Loucy (cell line): Measurements from ENCODE around the gene ST14.

ENCODE experiments used
- H2AFZ ChIP-seq: fragments of 200-600 bp; sonication (generic); 2 replicates; pipeline ENCODE4 v1.6.0; 2016; ENCODE audit warnings: antibody characterized with exemption, mild to moderate bottlenecking, low read length, moderate library complexity
- H3F3A ChIP-seq: fragments of 200-600 bp; 2 replicates; pipeline ENCODE4 v1.6.0; 2016; ENCODE audit warnings: antibody characterized with exemption, low read depth, mild to moderate bottlenecking
- H3K27me3 ChIP-seq: fragments of 200-600 bp; sonication (generic); 2 replicates; pipeline ENCODE4 v1.6.1; 2014; ENCODE audit warnings: low read length, mild to moderate bottlenecking; ENCODE audit not compliant: insufficient read depth, poor library complexity, severe bottlenecking
- H3K36me3 ChIP-seq: fragments of 200-600 bp; sonication (generic); 2 replicates; pipeline ENCODE4 v1.6.1; 2016; ENCODE audit warnings: low read length; ENCODE audit not compliant: insufficient read depth
- H3K4me1 ChIP-seq: fragments of 200-600 bp; sonication (generic); 2 replicates; pipeline ENCODE4 v1.5.1; 2014; ENCODE audit warnings: low read length, mild to moderate bottlenecking; ENCODE audit not compliant: insufficient read depth, poor library complexity, severe bottlenecking
- H3K4me2 ChIP-seq: fragments of 200-600 bp; sonication (generic); 2 replicates; pipeline ENCODE4 v1.6.0; 2014; ENCODE audit warnings: antibody characterized with exemption, low read length, low read depth, mild to moderate bottlenecking; ENCODE audit not compliant: poor library complexity, severe bottlenecking
- H3K4me3 ChIP-seq: fragments of 200-600 bp; sonication (generic); 2 replicates; pipeline ENCODE4 v1.5.1; 2014; ENCODE audit warnings: low read length, mild to moderate bottlenecking, mixed read lengths; ENCODE audit not compliant: poor library complexity, severe bottlenecking
- H3K79me2 ChIP-seq: fragments of 200-600 bp; sonication (generic); 2 replicates; pipeline ENCODE4 v1.6.1; 2014; ENCODE audit warnings: low read length; ENCODE audit not compliant: insufficient read depth
- H3K9ac ChIP-seq: fragments of 200-600 bp; sonication (generic); 2 replicates; pipeline ENCODE4 v1.6.0; 2014; ENCODE audit warnings: mild to moderate bottlenecking, low read depth, low read length, moderate library complexity; ENCODE audit not compliant: poor library complexity, severe bottlenecking
- H3K9me2 ChIP-seq: fragments of 200-600 bp; sonication (generic); replicated peaks from 2 replicates; pipeline ENCODE4 v1.6.1; 2016; ENCODE audit warnings: low read depth, low read length, mixed read lengths
- H3K9me3 ChIP-seq: fragments of 200-600 bp; sonication (generic); 2 replicates; pipeline ENCODE4 v1.6.1; 2014; ENCODE audit warnings: mild to moderate bottlenecking, antibody characterized with exemption, low read length, low read depth; ENCODE audit not compliant: insufficient read depth
- H4K20me1 ChIP-seq: fragments of 200-600 bp; sonication (generic); 2 replicates; pipeline ENCODE4 v1.6.0; 2014; ENCODE audit warnings: antibody characterized with exemption, low read length, mild to moderate bottlenecking; ENCODE audit not compliant: insufficient read depth, poor library complexity, severe bottlenecking
- CTCF ChIP-seq: fragments of 200-600 bp; sonication (generic); conservative IDR thresholded peaks from 2 replicates; pipeline ENCODE4 v1.5.1; 2014; ENCODE audit warnings: mild to moderate bottlenecking, antibody characterized with exemption, low read length
- EZH2phosphoT487 ChIP-seq: fragments of 200-600 bp; IDR thresholded peaks from 2 replicates; pipeline ENCODE4 v1.6.1; 2018; ENCODE audit warnings: antibody characterized with exemption, mild to moderate bottlenecking, moderate library complexity, borderline replicate concordance

Gene ST14

GRCh38 chr11:130198292-130198691 lies 38.7 kb downstream of the ST14 start:
- Histone ChIP-seq H3K9ac (no peak overlapping the region), H3K36me3 (no peaks in the 10 kb centered on the region), H3F3A (no peaks in the 10 kb centered on the region), H3K4me2 (no peak overlapping the region), H4K20me1 (no peaks in the 10 kb centered on the region), H3K27me3 (no peaks in the 10 kb centered on the region), H3K79me2 (no peaks in the 10 kb centered on the region), H3K9me2 (no peaks in the 10 kb centered on the region), H2AFZ (no peak overlapping the region), H3K4me3 (no peak overlapping the region), H3K9me3 (no peaks in the 10 kb centered on the region), H3K4me1 (no peaks in the 10 kb centered on the region)
- TF ChIP-seq CTCF: no peak
- no peak for TF ChIP-seq EZH2phosphoT487

GRCh38 chr11:130198964-130199363 lies 39.4 kb downstream of the ST14 start:
- Histone ChIP-seq H3K9ac (no peak overlapping the region), H3F3A (no peaks in the 10 kb centered on the region), H3K4me1 (no peaks in the 10 kb centered on the region), H2AFZ (no peak overlapping the region), H3K36me3 (no peaks in the 10 kb centered on the region), H3K9me3 (no peaks in the 10 kb centered on the region), H4K20me1 (no peaks in the 10 kb centered on the region), H3K79me2 (no peaks in the 10 kb centered on the region), H3K27me3 (no peaks in the 10 kb centered on the region), H3K4me2 (no peak overlapping the region), H3K9me2 (no peaks in the 10 kb centered on the region), H3K4me3 (no peak overlapping the region)
- TF ChIP-seq CTCF: no peak; the same call in 1 of the 2 replicates
- TF ChIP-seq EZH2phosphoT487: no peak

- TF ChIP-seq CTCF (no peak), EZH2phosphoT487 (no peak)
- H3K27me3 ChIP-seq: no peaks in the 10 kb centered on the region
Measured at GRCh38 chr11:130199792-130200191, 40.2 kb downstream of the ST14 start.

More at GRCh38 chr11:130199792-130200191, 40.2 kb downstream of the ST14 start:
- Histone ChIP-seq H3K9ac (no peak overlapping the region), H3K4me2 (no peak overlapping the region), H3K9me3 (no peaks in the 10 kb centered on the region), H2AFZ (no peak overlapping the region), H3F3A (no peaks in the 10 kb centered on the region), H4K20me1 (no peaks in the 10 kb centered on the region), H3K4me1 (no peaks in the 10 kb centered on the region), H3K79me2 (no peaks in the 10 kb centered on the region), H3K36me3 (no peaks in the 10 kb centered on the region), H3K9me2 (no peaks in the 10 kb centered on the region), H3K4me3 (no peak overlapping the region)
